Measurements from ENCODE around the gene SYT14.

DNA sequence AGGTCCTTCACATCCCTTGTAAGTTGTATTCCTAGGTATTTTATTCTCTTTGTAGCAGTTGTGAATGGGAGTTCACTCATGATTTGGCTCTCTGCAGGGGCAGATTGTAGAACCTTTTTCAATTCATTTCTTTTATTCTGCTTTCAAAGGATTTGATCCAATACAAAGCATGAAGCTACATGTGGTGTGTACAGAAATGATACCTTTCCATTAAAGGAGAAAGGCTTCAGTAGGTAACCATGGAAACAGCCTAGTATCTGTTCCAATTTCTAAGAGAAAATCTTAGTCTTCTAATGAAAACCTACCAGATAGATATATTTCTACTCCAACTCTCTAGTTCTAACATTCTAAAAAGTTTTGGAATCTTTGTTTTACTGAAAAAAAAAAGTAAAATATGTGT, 105.0 kb downstream of the SYT14 start:
- TF ChIP-seq CTCF (IDR thresholded peaks at IDR 0.05) = no peak
- no peak for TF ChIP-seq POLR2A (IDR thresholded peaks at IDR 0.05)

Data from heart left ventricle (tissue), 13 donors.